ENCODE data around the gene CALHM4.

- TF ChIP-seq, protein P1, sequence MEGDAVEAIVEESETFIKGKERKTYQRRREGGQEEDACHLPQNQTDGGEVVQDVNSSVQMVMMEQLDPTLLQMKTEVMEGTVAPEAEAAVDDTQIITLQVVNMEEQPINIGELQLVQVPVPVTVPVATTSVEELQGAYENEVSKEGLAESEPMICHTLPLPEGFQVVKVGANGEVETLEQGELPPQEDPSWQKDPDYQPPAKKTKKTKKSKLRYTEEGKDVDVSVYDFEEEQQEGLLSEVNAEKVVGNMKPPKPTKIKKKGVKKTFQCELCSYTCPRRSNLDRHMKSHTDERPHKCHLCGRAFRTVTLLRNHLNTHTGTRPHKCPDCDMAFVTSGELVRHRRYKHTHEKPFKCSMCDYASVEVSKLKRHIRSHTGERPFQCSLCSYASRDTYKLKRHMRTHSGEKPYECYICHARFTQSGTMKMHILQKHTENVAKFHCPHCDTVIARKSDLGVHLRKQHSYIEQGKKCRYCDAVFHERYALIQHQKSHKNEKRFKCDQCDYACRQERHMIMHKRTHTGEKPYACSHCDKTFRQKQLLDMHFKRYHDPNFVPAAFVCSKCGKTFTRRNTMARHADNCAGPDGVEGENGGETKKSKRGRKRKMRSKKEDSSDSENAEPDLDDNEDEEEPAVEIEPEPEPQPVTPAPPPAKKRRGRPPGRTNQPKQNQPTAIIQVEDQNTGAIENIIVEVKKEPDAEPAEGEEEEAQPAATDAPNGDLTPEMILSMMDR (conservative IDR thresholded peaks at IDR 0.05 in 1 of 2, IDR thresholded peaks at IDR 0.05 in 1 of 2; ENCODE audit: low read depth in 1 of 2, low read length in 2 of 2) = no peak
- no peak for TF ChIP-seq EZH2 (IDR thresholded peaks at IDR 0.05; ENCODE audit: low read length, missing control alignments)
Measured at GRCh38 chr6:116514111-116514510, 39.4 kb upstream of the CALHM4 start.

Measured in fibroblast of lung (primary cell).